Endometrial microvascular endothelial cells (primary cell): ENCODE measurements around the gene MRPL20. TPM values are rescaled to one million over a fixed set of nuclear protein-coding genes. Genes with fewer than 3 reads are reported as not detected.

Source experiments
- in situ Hi-C: cut with HindIII; loops from 2 replicates; pipeline ENCODE4 v1.10.0; 2017; ENCODE audit warnings: low sequenced_read_pairs, low pct_unique_long_range_greater_than_20kb; ENCODE audit errors: inconsistent ontology term
- total RNA-seq: library from RNA; depleted of rRNA; stranded (reverse); fragments of >200 nt; gene quantifications from one replicate; pipeline ENCODE4 v1.2.3, GENCODE V29; 2015; ENCODE audit errors: inconsistent ontology term

MRPL20 gene
- total RNA-seq, 1 donor from 2014 or later = 180 TPM

GRCh38 chr1:1438531-1439381 is 31.7 kb upstream of the MRPL20 start:
- in situ Hi-C loops = no loop called here

- in situ Hi-C loops = no loop called here
These were observed 30.8 kb upstream of the MRPL20 start for GRCh38 chr1:1437904-1438376.

- in situ Hi-C loops = no loop called here
These were observed 30.2 kb upstream of the MRPL20 start for GRCh38 chr1:1437033-1437903.

- in situ Hi-C loops = no loop called here
These were observed 29.5 kb upstream of the MRPL20 start for GRCh38 chr1:1436630-1437032.

GRCh38 chr1:1435911-1436629 is 29.0 kb upstream of the MRPL20 start:
- in situ Hi-C loops = no loop called here

GRCh38 chr1:1435106-1435903 is 28.2 kb upstream of the MRPL20 start, which contains the start of gene VWA1:
TSS of gene VWA1 (plus strand) at chr1:1435690. CDS start at chr1:1435749, 59 bp downstream.
- in situ Hi-C loops = no loop called here

- in situ Hi-C loops = no loop called here
These were observed 27.7 kb upstream of the MRPL20 start for GRCh38 chr1:1434824-1435105.

- in situ Hi-C loops = no loop called here
These were observed 27.2 kb upstream of the MRPL20 start for GRCh38 chr1:1434131-1434823.

GRCh38 chr1:1433804-1434130 is 26.7 kb upstream of the MRPL20 start:
- in situ Hi-C loops = no loop called here

- in situ Hi-C loops = no loop called here
These were observed 26.1 kb upstream of the MRPL20 start for GRCh38 chr1:1432951-1433803.

GRCh38 chr1:1432274-1432950 is 25.3 kb upstream of the MRPL20 start:
- in situ Hi-C loops = no loop called here

- in situ Hi-C loops = no loop called here
These were observed 24.8 kb upstream of the MRPL20 start for GRCh38 chr1:1431845-1432273.

GRCh38 chr1:1430992-1431844 is 24.1 kb upstream of the MRPL20 start:
- in situ Hi-C loops = no loop called here

- in situ Hi-C loops = no loop called here
These were observed 23.3 kb upstream of the MRPL20 start for GRCh38 chr1:1430114-1430982.

- in situ Hi-C loops = no loop called here
These were observed 22.6 kb upstream of the MRPL20 start for GRCh38 chr1:1429671-1430073.
